ENCODE data around the gene TANGO2.

Gene TANGO2

DNA sequence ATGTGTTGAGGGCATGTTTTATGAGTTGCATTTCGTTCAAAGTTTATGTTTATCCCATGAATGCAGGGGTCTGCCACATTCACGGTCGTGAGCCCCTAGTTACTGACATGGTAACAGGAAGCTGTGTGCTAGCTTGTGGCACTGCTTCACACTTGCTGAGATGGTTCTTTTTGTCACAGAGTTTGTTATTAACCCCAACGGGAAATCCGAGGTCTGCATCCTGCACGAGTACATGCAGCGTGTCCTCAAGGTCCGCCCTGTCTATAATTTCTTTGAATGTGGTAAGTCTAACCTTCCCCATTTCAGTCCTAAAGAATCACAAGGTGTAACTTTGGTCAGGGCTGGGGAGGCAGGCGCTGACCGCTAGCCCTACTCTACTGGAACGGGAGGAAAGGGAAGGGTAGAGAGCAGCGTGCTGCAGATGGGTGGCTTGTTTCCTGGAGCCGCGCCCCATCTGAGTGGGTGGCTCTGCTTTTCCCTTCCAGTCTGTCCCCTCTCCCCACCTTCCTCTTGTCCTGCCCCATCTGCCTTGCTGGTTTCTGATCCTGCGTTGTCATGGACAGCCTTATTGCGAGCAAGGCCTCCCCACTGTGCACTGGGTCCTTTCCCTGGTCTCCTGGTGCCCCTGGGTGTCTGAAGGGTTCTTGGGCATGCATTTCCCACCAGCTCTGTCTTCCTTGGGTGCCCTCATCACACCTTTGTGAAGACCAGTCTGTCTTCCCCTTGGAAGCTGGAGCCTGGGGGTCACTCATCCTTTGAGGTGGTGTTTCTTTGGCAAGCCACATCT lies 71.0 kb downstream of the TANGO2 start:
- Histone ChIP-seq H3K4me1 (ENCODE audit: insufficient read depth, insufficient read length) (no peaks in the 10 kb centered on the region), H3K27me3 (ENCODE audit: insufficient read depth, insufficient read length) (no peaks in the 10 kb centered on the region), H3K9ac (ENCODE audit: insufficient read length, low read depth) (no peak overlapping the region), H3K36me3 (ENCODE audit: insufficient read depth, insufficient read length, low read length) (peaks cover 98% of the 10 kb centered on the region), H3K9me3 (ENCODE audit: insufficient read depth, low read length) (no peaks in the 10 kb centered on the region), H3K4me3 (ENCODE audit: insufficient read length, low read depth) (no peak overlapping the region)
- TF ChIP-seq YY1 (IDR thresholded peaks at IDR 0.05; ENCODE audit: insufficient read depth, insufficient read length) (no peak), ZNF274 (IDR thresholded peaks at IDR 0.05; ENCODE audit: low read depth, low read length) (no peak), SUZ12 (IDR thresholded peaks at IDR 0.05; ENCODE audit: extremely low read depth, insufficient read depth, insufficient read length) (no peak)
- no peak for DNase-seq (ENCODE audit: low read depth, low spot score)

- peaks cover 97% of the 10 kb centered on the region for H3K36me3 ChIP-seq (ENCODE audit: insufficient read depth, insufficient read length, low read length)
- H3K4me1 ChIP-seq (ENCODE audit: insufficient read depth, insufficient read length) = no peaks in the 10 kb centered on the region
- no peaks in the 10 kb centered on the region for H3K27me3 ChIP-seq (ENCODE audit: insufficient read depth, insufficient read length)
- no peak for DNase-seq (ENCODE audit: low read depth, low spot score)
- TF ChIP-seq YY1 (IDR thresholded peaks at IDR 0.05; ENCODE audit: insufficient read depth, insufficient read length) (no peak), ZNF274 (IDR thresholded peaks at IDR 0.05; ENCODE audit: low read depth, low read length) (no peak), SUZ12 (IDR thresholded peaks at IDR 0.05; ENCODE audit: extremely low read depth, insufficient read depth, insufficient read length) (no peak)
- H3K9me3 ChIP-seq (ENCODE audit: insufficient read depth, low read length) = no peaks in the 10 kb centered on the region
- no peak overlapping the region for H3K9ac ChIP-seq (ENCODE audit: insufficient read length, low read depth)
- H3K4me3 ChIP-seq (ENCODE audit: insufficient read length, low read depth) = no peak overlapping the region
Observed at GRCh38 chr22:20092477-20092854, 71.6 kb downstream of the TANGO2 start.

DNA sequence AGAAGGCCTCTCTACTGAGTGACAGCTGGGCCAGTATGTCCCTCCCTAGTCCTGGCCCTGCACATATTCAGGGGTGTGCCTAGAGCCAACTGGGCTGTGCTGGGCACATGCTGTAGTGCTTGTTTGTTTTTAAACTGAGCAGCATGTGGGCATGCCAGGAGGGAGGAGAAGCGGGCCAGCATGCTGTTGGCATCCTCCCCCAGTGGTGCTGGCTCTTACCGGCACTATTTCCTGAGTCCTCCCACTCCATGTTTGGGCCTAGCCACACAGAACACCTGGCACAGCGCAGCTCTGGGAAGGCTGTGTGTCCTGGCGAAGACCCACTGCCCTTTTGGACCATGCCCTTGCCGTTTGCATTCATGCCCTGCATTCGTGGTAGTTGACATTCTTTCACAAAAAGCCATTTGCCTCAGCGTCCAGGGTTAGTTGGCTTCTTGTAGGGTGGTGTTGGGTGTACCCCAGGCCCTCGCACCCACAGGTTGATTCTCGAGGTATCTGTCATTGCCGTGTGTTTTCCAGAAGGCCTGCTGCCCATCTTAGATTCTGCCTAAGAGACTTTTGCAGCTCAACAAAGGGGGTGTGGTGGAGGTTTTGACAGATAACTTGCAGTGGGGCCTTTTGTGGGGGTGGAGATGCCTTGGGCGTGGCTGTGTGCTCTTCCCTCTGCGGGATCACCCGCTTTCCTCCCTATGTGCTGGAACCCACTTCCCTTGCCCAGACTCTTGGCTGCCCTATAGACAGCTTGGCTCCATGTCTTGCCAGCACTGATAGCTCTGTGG lies 72.7 kb downstream of the TANGO2 start:
- Histone ChIP-seq H3K9me3 (ENCODE audit: insufficient read depth, low read length) (no peaks in the 10 kb centered on the region), H3K4me3 (ENCODE audit: insufficient read length, low read depth) (no peak overlapping the region), H3K36me3 (ENCODE audit: insufficient read depth, insufficient read length, low read length) (peaks cover 91% of the 10 kb centered on the region), H3K4me1 (ENCODE audit: insufficient read depth, insufficient read length) (no peaks in the 10 kb centered on the region), H3K9ac (ENCODE audit: insufficient read length, low read depth) (no peak overlapping the region), H3K27me3 (ENCODE audit: insufficient read depth, insufficient read length) (no peaks in the 10 kb centered on the region)
- no peak for DNase-seq (ENCODE audit: low read depth, low spot score)
- TF ChIP-seq YY1 (IDR thresholded peaks at IDR 0.05; ENCODE audit: insufficient read depth, insufficient read length) = no peak
- TF ChIP-seq ZNF274 (IDR thresholded peaks at IDR 0.05; ENCODE audit: low read depth, low read length) = no peak
- TF ChIP-seq SUZ12 (IDR thresholded peaks at IDR 0.05; ENCODE audit: extremely low read depth, insufficient read depth, insufficient read length) = no peak

DNA sequence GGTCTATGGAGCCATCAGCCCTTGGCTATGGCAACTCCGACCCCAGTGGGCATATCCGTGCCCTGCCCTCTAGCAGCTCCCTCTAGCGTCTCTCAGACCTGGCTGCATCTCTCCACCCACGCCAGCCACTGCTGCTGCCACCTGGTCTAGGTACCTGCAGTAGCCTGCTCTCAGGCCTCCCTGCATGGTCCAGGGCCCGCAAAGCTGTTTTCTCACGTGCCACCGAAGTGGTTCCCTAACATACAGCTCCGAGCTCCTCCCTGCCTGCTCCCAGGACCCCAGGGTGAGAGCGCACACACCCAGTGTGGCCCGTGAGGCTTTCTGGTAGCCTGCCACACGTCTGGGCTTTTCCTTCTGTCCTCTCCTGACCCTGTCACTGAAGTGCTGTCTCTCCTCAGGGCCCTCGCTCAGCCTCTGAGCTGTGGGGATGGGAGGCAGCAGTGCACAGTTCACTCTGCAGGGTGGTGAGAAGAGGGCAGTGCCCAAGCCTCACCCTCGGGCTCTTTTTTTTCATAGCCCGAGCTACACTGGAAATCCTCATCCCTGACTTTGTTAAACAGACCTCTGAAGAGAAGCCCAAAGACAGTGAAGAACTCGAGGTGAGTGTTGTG lies 73.4 kb downstream of the TANGO2 start:
- H3K27me3 ChIP-seq (ENCODE audit: insufficient read depth, insufficient read length) = no peaks in the 10 kb centered on the region
- no peaks in the 10 kb centered on the region for H3K9me3 ChIP-seq (ENCODE audit: insufficient read depth, low read length)
- H3K4me1 ChIP-seq (ENCODE audit: insufficient read depth, insufficient read length) = no peaks in the 10 kb centered on the region
- H3K9ac ChIP-seq (ENCODE audit: insufficient read length, low read depth) = no peak overlapping the region
- TF ChIP-seq SUZ12 (IDR thresholded peaks at IDR 0.05; ENCODE audit: extremely low read depth, insufficient read depth, insufficient read length) (no peak), YY1 (IDR thresholded peaks at IDR 0.05; ENCODE audit: insufficient read depth, insufficient read length) (no peak)
- DNase-seq (ENCODE audit: low read depth, low spot score) = no peak
- peaks cover 91% of the 10 kb centered on the region for H3K36me3 ChIP-seq (ENCODE audit: insufficient read depth, insufficient read length, low read length)
- H3K4me3 ChIP-seq (ENCODE audit: insufficient read length, low read depth) = no peak overlapping the region

DNA sequence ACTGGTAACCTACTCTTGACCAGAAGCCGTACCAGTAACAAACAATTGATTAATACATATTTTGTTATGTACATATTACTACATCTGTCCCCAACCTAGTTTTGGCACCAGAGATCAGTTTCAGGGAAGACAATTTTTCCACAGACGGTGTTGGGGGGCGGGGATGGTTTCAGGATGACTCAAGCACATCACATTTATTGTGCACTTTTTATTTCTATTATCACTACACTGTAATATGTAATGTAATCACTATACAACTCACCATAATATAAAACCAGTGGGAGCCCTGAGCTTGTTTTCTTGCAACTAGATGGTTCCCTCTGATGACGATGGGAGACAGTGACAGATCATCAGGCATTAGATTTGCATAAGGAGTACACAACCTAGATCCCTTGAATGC lies 74.6 kb downstream of the TANGO2 start:
- TF ChIP-seq ZNF274 (IDR thresholded peaks at IDR 0.05; ENCODE audit: low read depth, low read length) (no peak), YY1 (IDR thresholded peaks at IDR 0.05; ENCODE audit: insufficient read depth, insufficient read length) (no peak), SUZ12 (IDR thresholded peaks at IDR 0.05; ENCODE audit: extremely low read depth, insufficient read depth, insufficient read length) (no peak)
- Histone ChIP-seq H3K27me3 (ENCODE audit: insufficient read depth, insufficient read length) (no peaks in the 10 kb centered on the region), H3K9me3 (ENCODE audit: insufficient read depth, low read length) (no peaks in the 10 kb centered on the region), H3K36me3 (ENCODE audit: insufficient read depth, insufficient read length, low read length) (peaks cover 90% of the 10 kb centered on the region), H3K4me1 (ENCODE audit: insufficient read depth, insufficient read length) (peaks cover 2% of the 10 kb centered on the region), H3K9ac (ENCODE audit: insufficient read length, low read depth) (no peak overlapping the region), H3K4me3 (ENCODE audit: insufficient read length, low read depth) (no peak overlapping the region)
- DNase-seq (ENCODE audit: low read depth, low spot score) = no peak

DNA sequence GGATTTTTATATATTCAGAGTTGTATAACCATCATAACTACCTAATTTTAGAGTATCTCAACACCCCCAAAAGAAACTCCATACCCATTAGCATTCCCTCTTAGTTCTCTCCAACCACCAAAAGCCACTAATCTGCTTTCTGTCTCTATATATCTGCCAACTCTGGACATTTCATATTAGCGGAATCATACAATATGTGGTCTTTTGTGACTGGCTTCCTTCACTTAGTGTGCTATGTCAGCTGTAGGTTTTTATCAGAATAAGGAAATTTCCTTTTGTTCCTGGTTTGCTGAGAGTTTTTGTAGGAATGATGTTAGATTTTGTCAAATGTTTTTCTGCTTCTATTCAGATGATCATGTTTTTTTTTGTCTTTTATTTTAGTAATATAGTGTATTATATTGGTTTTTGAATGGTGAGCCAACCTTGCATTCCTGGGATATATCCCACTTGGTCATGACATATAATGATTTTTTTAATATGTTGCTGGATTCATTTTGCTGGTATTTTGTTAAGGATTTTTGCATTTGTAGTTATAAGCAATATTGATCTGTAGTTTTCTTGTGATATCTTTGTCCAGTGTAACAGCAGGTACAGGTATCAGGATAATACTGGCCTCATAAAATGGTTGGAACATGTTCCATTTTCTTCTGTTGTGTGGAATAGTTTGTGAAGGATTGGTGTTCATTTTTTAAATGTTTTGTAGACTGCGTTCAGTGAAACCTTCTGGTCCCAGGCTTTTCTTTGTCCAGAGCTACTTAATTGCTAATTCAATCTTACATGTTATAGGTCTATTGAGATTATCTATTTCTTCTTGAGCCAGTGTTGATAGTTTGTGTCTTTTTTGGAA lies 75.9 kb downstream of the TANGO2 start:
- TF ChIP-seq YY1 (IDR thresholded peaks at IDR 0.05; ENCODE audit: insufficient read depth, insufficient read length) = no peak
- no peak for TF ChIP-seq SUZ12 (IDR thresholded peaks at IDR 0.05; ENCODE audit: extremely low read depth, insufficient read depth, insufficient read length)
- TF ChIP-seq ZNF274 (IDR thresholded peaks at IDR 0.05; ENCODE audit: low read depth, low read length) = no peak
- no peaks in the 10 kb centered on the region for H3K9me3 ChIP-seq (ENCODE audit: insufficient read depth, low read length)
- no peak overlapping the region for H3K4me3 ChIP-seq (ENCODE audit: insufficient read length, low read depth)
- peaks cover 2% of the 10 kb centered on the region for H3K4me1 ChIP-seq (ENCODE audit: insufficient read depth, insufficient read length)
- no peak overlapping the region for H3K9ac ChIP-seq (ENCODE audit: insufficient read length, low read depth)
- H3K36me3 ChIP-seq (ENCODE audit: insufficient read depth, insufficient read length, low read length) = peaks cover 88% of the 10 kb centered on the region
- DNase-seq (ENCODE audit: low read depth, low spot score) = no peak
- H3K27me3 ChIP-seq (ENCODE audit: insufficient read depth, insufficient read length) = no peaks in the 10 kb centered on the region
